K562 (cell line): ENCODE measurements around the gene TRUB2. TPM values are rescaled to one million over a fixed set of nuclear protein-coding genes. Genes with fewer than 3 reads are reported as not detected.

Experiments used
- ADNP ChIP-seq: fragments of 200-800 bp; sonication (Bioruptor generic); IDR thresholded peaks from 2 replicates; pipeline ENCODE4 v1.6.1; 2016; ENCODE audit warnings: missing genetic modification characterization, missing compliant biosample characterization
- CAMTA2 ChIP-seq: fragments of 250-450 bp; sonication (Bioruptor Pico); conservative IDR thresholded peaks from 2 replicates; pipeline ENCODE4 v1.5.1; 2022
- CBFA2T3 ChIP-seq: fragments of 450-650 bp; IDR thresholded peaks from 2 replicates; pipeline ENCODE4 v1.6.1; 2017
- CBX5 ChIP-seq: IDR thresholded peaks from 2 replicates; pipeline ENCODE4 v1.6.1; 2014; ENCODE audit warnings: low read depth, borderline replicate concordance
- E2F8 ChIP-seq: fragments of 450-650 bp; IDR thresholded peaks from 2 replicates; pipeline ENCODE4 v1.7.1; 2018; ENCODE audit warnings: mild to moderate bottlenecking, low read depth; ENCODE audit not compliant: partially characterized antibody
- ELF4 ChIP-seq: fragments of 450-650 bp; formaldehyde crosslinking; IDR thresholded peaks from 2 replicates; pipeline ENCODE4 v1.4.0; 2022; ENCODE audit warnings: missing genetic modification characterization
- IFI16 ChIP-seq: fragments of 250-450 bp; sonication (Bioruptor Pico); IDR thresholded peaks from 2 replicates; pipeline ENCODE4 v2.1.2; 2022; ENCODE audit warnings: mild to moderate bottlenecking, inconsistent platforms
- JUNB ChIP-seq: fragments of 450-650 bp; formaldehyde crosslinking; conservative IDR thresholded peaks from 2 replicates; pipeline ENCODE4 v1.4.0; 2020; ENCODE audit warnings: mild to moderate bottlenecking
- KDM2B ChIP-seq: fragments of 250-450 bp; sonication (Bioruptor Pico); IDR thresholded peaks from 2 replicates; pipeline ENCODE4 v1.8.0; 2021; ENCODE audit warnings: mild to moderate bottlenecking, moderate library complexity
- KLF13 ChIP-seq: fragments of 450-650 bp; IDR thresholded peaks from 2 replicates; pipeline ENCODE4 v1.6.1; 2016; ENCODE audit warnings: missing genetic modification characterization, low read depth, mild to moderate bottlenecking, missing compliant biosample characterization, moderate library complexity, borderline replicate concordance
- MLX ChIP-seq, 2 experiments: fragments of 450-650 bp in 1 of 2; sonication (generic) in 1 of 2; formaldehyde crosslinking; conservative IDR thresholded peaks; 2 replicates each; pipeline versions ENCODE4 v1.4.0 to v1.8.1; 2020 to 2022; ENCODE audit warnings: mild to moderate bottlenecking in 1 of 2, missing genetic modification reagents in 1 of 2
- MYNN ChIP-seq, 2 experiments: sonication (generic); formaldehyde crosslinking in 1 of 2; IDR thresholded peaks; 2 replicates each; pipeline versions ENCODE4 v1.5.0 to v1.6.1; 2016 to 2020; ENCODE audit warnings: antibody characterized with exemption in 1 of 2, missing genetic modification reagents in 1 of 2
- NFIC ChIP-seq: fragments of 450-650 bp; IDR thresholded peaks from 2 replicates; pipeline ENCODE4 v1.6.1; 2017; ENCODE audit warnings: mild to moderate bottlenecking, inconsistent platforms
- POLR3G ChIP-seq: IDR thresholded peaks from 2 replicates; pipeline ENCODE4 v1.6.1; 2011; ENCODE audit not compliant: insufficient read length, insufficient replicate concordance; ENCODE audit errors: extremely low read depth
- RFX7 ChIP-seq: fragments of 250-450 bp; sonication (Bioruptor Pico); IDR thresholded peaks from 2 replicates; pipeline ENCODE4 v1.5.1; 2021; ENCODE audit warnings: mild to moderate bottlenecking
- SMAD3 ChIP-seq: fragments of 450-650 bp; formaldehyde crosslinking; conservative IDR thresholded peaks from 2 replicates; pipeline ENCODE4 v1.4.0; 2020; ENCODE audit warnings: mild to moderate bottlenecking
- SRSF3 ChIP-seq: fragments of 200-400 bp; formaldehyde crosslinking; IDR thresholded peaks from 2 replicates; pipeline ENCODE4 v1.6.1; 2016; ENCODE audit warnings: mild to moderate bottlenecking, low read length, moderate library complexity; ENCODE audit not compliant: insufficient read depth
- TFAM ChIP-seq: fragments of 250-450 bp; sonication (Bioruptor Pico); conservative IDR thresholded peaks from 2 replicates; pipeline ENCODE4 v1.5.0; 2021; ENCODE audit warnings: mild to moderate bottlenecking, moderate library complexity
- ZNF124 ChIP-seq: sonication (generic); formaldehyde crosslinking; IDR thresholded peaks from 2 replicates; pipeline ENCODE4 v1.8.1; 2022; ENCODE audit warnings: missing genetic modification reagents
- ZNF398 ChIP-seq: fragments of 250-450 bp; sonication (Bioruptor Pico); IDR thresholded peaks from 2 replicates; pipeline ENCODE4 v1.8.0; 2021; ENCODE audit warnings: moderate library complexity, mild to moderate bottlenecking, inconsistent platforms
- ZNF695 ChIP-seq: fragments of 450-650 bp; formaldehyde crosslinking; IDR thresholded peaks from 2 replicates; pipeline ENCODE4 v1.4.0; 2020; ENCODE audit warnings: mild to moderate bottlenecking, moderate library complexity
- ZNF780A ChIP-seq: fragments of 250-450 bp; sonication (Bioruptor Pico); IDR thresholded peaks from 2 replicates; pipeline ENCODE4 v1.5.0; 2021; ENCODE audit warnings: mild to moderate bottlenecking
- polyA plus RNA-seq, 8 experiments: library from polyadenylated mRNA; depleted of rRNA in 4 of 8; stranded (reverse) in 5 of 8; unstranded in 3 of 8; fragments of >200 nt; fragmentation: Nextera tagmentation in 2 of 8; fragmentation: Illumina TruSeq in 1 of 8; extraction: Ambion mirVana in 2 of 8; extraction: Trizol in 1 of 8; gene quantifications; 2 replicates each; pipeline versions ENCODE4 v1.2.1 to v1.2.3, GENCODE V29; 2011 to 2014; ENCODE audit warnings: inconsistent platforms in 1 of 8, missing spikeins in 1 of 8
- total RNA-seq, 7 experiments: library from RNA; depleted of rRNA in 6 of 7; stranded (reverse); fragments of >200 nt in 6 of 7; fragmentation: Illumina TruSeq in 2 of 7; extraction: Trizol in 2 of 7; gene quantifications; 2 replicates each; pipeline versions ENCODE4 v1.2.1 to v1.2.3, GENCODE V29; 2011 to 2021; ENCODE audit warnings: low replicate concordance in 1 of 7
- TF ChIP-seq, protein P1 (sequence below): sonication (generic); formaldehyde crosslinking; IDR thresholded peaks from 2 replicates; pipeline ENCODE4 v1.8.1; 2022; ENCODE audit warnings: missing genetic modification reagents

The TRUB2 gene
- total and polyA plus RNA-seq, 9 of the 15 experiments (the other 6 are each of a cell fraction or from before 2014, with no cell fraction given) = 9.3 to 110 (median 63.0) TPM

- TF ChIP-seq CBX5 = no peak
- TF ChIP-seq ZNF780A = no peak
- no peak for TF ChIP-seq TFAM (CRISPR knock-in tag)
- TF ChIP-seq ZNF398 (CRISPR knock-in tag) = no peak
- TF ChIP-seq RFX7 (CRISPR knock-in tag) = no peak; the same call in 1 of the 2 replicates
- peak; percentile 90 for TF ChIP-seq SMAD3
- TF ChIP-seq, protein P1, sequence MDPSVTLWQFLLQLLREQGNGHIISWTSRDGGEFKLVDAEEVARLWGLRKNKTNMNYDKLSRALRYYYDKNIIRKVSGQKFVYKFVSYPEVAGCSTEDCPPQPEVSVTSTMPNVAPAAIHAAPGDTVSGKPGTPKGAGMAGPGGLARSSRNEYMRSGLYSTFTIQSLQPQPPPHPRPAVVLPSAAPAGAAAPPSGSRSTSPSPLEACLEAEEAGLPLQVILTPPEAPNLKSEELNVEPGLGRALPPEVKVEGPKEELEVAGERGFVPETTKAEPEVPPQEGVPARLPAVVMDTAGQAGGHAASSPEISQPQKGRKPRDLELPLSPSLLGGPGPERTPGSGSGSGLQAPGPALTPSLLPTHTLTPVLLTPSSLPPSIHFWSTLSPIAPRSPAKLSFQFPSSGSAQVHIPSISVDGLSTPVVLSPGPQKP (CRISPR knock-in tag) = no peak
- TF ChIP-seq ADNP (tag) = no peak
- TF ChIP-seq ZNF124 (CRISPR knock-in tag) = no peak
- no peak for TF ChIP-seq SRSF3
- no peak for TF ChIP-seq POLR3G
- TF ChIP-seq E2F8 = no peak
- no peak for TF ChIP-seq CBFA2T3
- TF ChIP-seq MYNN (IDR thresholded peaks at IDR 0.05) = no peak
- no peak for TF ChIP-seq MYNN (CRISPR knock-in tag; IDR thresholded peaks at IDR 0.05)
- peak; percentile 99 for TF ChIP-seq KLF13 (tag)
- peak; percentile 84 for TF ChIP-seq ELF4 (CRISPR knock-in tag)
- no peak; the same call in 1 of the 2 replicates for TF ChIP-seq ZNF695
- TF ChIP-seq CAMTA2 = no peak
- TF ChIP-seq IFI16 (CRISPR knock-in tag) = peak; percentile 39; the same call in 1 of the 2 replicates
- no peak for TF ChIP-seq NFIC
- TF ChIP-seq MLX (CRISPR knock-in tag; conservative IDR thresholded peaks at IDR 0.05) = peak in 1 of 2 experiments; percentile 89; a peak in 1 of 4 replicates
- 0 out of 2 replicates have a peak, but pooled peaks have one; percentile 7 for TF ChIP-seq JUNB
- TF ChIP-seq KDM2B (CRISPR knock-in tag) = peak; percentile 92
These were observed at the start of gene TRUB2, which contains the start of gene COQ4 (continued) for GRCh38 chr9:128322404-128323211.
